WTC11 (cell line): ENCODE data around the gene SLC35G3. TPM values are rescaled to one million over a fixed set of nuclear protein-coding genes. Genes with fewer than 3 reads are reported as not detected.

Source experiments
- ATAC-seq: fragments of 200-7000 bp; cut with Tn5 transposase; 2 replicates; pipeline ENCODE4 v1.10.0; 2021; ENCODE audit warnings: mild to moderate bottlenecking, moderate library complexity
- CTCF ChIA-PET: fragments of 300-600 bp; sonication (Branson Sonifier 250); formaldehyde crosslinking; loops from one replicate; lab custom pipeline; 2021; ENCODE audit warnings: antibody characterized with exemption; lab: Charles Lee
- POLR2A ChIA-PET: fragments of 350-600 bp; sonication (Branson Sonifier 250); formaldehyde crosslinking; loops from one replicate; lab custom pipeline; 2021; ENCODE audit warnings: antibody characterized with exemption; lab: Charles Lee
- DNase-seq: peaks from one replicate; pipeline ENCODE4 v3.0.0; 2021; ENCODE audit warnings: low spot score
- H3K27ac Mint-ChIP-seq: 2 replicates; pipeline ENCODE4 v1.8.0; 2021; ENCODE audit warnings: mixed read lengths
- H3K27me3 Mint-ChIP-seq: 2 replicates; pipeline ENCODE4 v1.8.0; 2021; ENCODE audit warnings: low read depth, mild to moderate bottlenecking, moderate library complexity, mixed read lengths
- H3K36me3 Mint-ChIP-seq: 2 replicates; pipeline ENCODE4 v1.8.0; 2021; ENCODE audit warnings: mixed read lengths
- H3K4me1 Mint-ChIP-seq: 2 replicates; pipeline ENCODE4 v1.8.0; 2022; ENCODE audit warnings: mixed read lengths
- H3K4me3 Mint-ChIP-seq: 2 replicates; pipeline ENCODE4 v1.8.0; 2021; ENCODE audit warnings: mild to moderate bottlenecking, moderate library complexity, mixed read lengths
- H3K9me3 Mint-ChIP-seq: 2 replicates; pipeline ENCODE4 v1.8.0; 2021; ENCODE audit warnings: mixed read lengths
- ARID4B ChIP-seq: sonication (generic); formaldehyde crosslinking; IDR thresholded peaks from 2 replicates; pipeline ENCODE4 v1.8.0; 2023; ENCODE audit warnings: missing genetic modification reagents, mild to moderate bottlenecking, borderline replicate concordance
- FOXK1 ChIP-seq: sonication (generic); formaldehyde crosslinking; IDR thresholded peaks from 2 replicates; pipeline ENCODE4 v1.8.0; 2022; ENCODE audit warnings: mild to moderate bottlenecking, moderate library complexity, missing genetic modification reagents
- KAT7 ChIP-seq: sonication (generic); formaldehyde crosslinking; IDR thresholded peaks from 2 replicates; pipeline ENCODE4 v1.8.1; 2023; ENCODE audit warnings: missing genetic modification reagents, mild to moderate bottlenecking, borderline replicate concordance
- SMAD3 ChIP-seq: sonication (generic); formaldehyde crosslinking; IDR thresholded peaks from 2 replicates; pipeline ENCODE4 v1.8.0; 2022; ENCODE audit warnings: missing genetic modification reagents, mild to moderate bottlenecking, borderline replicate concordance
- TEAD4 ChIP-seq: sonication (generic); formaldehyde crosslinking; IDR thresholded peaks from 2 replicates; pipeline ENCODE4 v1.8.0; 2022; ENCODE audit warnings: mild to moderate bottlenecking, missing genetic modification reagents
- TP53 ChIP-seq: sonication (generic); formaldehyde crosslinking; IDR thresholded peaks from 2 replicates; pipeline ENCODE4 v1.8.1; 2023; ENCODE audit warnings: mild to moderate bottlenecking, missing genetic modification reagents
- ZNF219 ChIP-seq: sonication (generic); formaldehyde crosslinking; IDR thresholded peaks from 2 replicates; pipeline ENCODE4 v1.8.0; 2023; ENCODE audit warnings: missing genetic modification reagents, mild to moderate bottlenecking, borderline replicate concordance
- ZNF232 ChIP-seq: sonication (generic); formaldehyde crosslinking; IDR thresholded peaks from 2 replicates; pipeline ENCODE4 v1.8.0; 2022; ENCODE audit warnings: mild to moderate bottlenecking, missing genetic modification reagents
- ZNF396 ChIP-seq: fragments of 250-450 bp; sonication (Bioruptor Pico); IDR thresholded peaks from 2 replicates; pipeline ENCODE4 v1.8.0; 2021; ENCODE audit warnings: mild to moderate bottlenecking, moderate library complexity, borderline replicate concordance
- total RNA-seq: library from RNA; stranded (reverse); gene quantifications from 3 replicates; pipeline ENCODE4 v1.2.3, GENCODE V29; 2021
- TF ChIP-seq, protein P1 (sequence below): sonication (generic); formaldehyde crosslinking; IDR thresholded peaks from 2 replicates; pipeline ENCODE4 v1.8.1; 2023; ENCODE audit warnings: mild to moderate bottlenecking, missing genetic modification reagents, borderline replicate concordance
- TF ChIP-seq, protein P2 (sequence below): sonication (generic); formaldehyde crosslinking; IDR thresholded peaks from 2 replicates; pipeline ENCODE4 v1.8.1; 2023; ENCODE audit warnings: mild to moderate bottlenecking, missing genetic modification reagents
- TF ChIP-seq, protein P3 (sequence below): fragments of 250-450 bp; sonication (Bioruptor Pico); IDR thresholded peaks from 2 replicates; pipeline ENCODE4 v1.9.0; 2021; ENCODE audit warnings: moderate library complexity, mild to moderate bottlenecking, inconsistent platforms, borderline replicate concordance
- TF ChIP-seq, protein P4 (sequence below): fragments of 250-450 bp; sonication (Bioruptor Pico); IDR thresholded peaks from 2 replicates; pipeline ENCODE4 v1.8.0; 2021; ENCODE audit warnings: mild to moderate bottlenecking
- TF ChIP-seq, protein P5 (sequence below): sonication (generic); formaldehyde crosslinking; IDR thresholded peaks from 2 replicates; pipeline ENCODE4 v1.8.1; 2022; ENCODE audit warnings: mild to moderate bottlenecking, missing genetic modification reagents, moderate library complexity, borderline replicate concordance

Gene SLC35G3
- total RNA-seq, 1 experiment from 2014 or later: not detected

- TF ChIP-seq ARID4B (CRISPR knock-in tag) (no peak), SMAD3 (CRISPR knock-in tag) (no peak)
- TF ChIP-seq, protein P1, sequence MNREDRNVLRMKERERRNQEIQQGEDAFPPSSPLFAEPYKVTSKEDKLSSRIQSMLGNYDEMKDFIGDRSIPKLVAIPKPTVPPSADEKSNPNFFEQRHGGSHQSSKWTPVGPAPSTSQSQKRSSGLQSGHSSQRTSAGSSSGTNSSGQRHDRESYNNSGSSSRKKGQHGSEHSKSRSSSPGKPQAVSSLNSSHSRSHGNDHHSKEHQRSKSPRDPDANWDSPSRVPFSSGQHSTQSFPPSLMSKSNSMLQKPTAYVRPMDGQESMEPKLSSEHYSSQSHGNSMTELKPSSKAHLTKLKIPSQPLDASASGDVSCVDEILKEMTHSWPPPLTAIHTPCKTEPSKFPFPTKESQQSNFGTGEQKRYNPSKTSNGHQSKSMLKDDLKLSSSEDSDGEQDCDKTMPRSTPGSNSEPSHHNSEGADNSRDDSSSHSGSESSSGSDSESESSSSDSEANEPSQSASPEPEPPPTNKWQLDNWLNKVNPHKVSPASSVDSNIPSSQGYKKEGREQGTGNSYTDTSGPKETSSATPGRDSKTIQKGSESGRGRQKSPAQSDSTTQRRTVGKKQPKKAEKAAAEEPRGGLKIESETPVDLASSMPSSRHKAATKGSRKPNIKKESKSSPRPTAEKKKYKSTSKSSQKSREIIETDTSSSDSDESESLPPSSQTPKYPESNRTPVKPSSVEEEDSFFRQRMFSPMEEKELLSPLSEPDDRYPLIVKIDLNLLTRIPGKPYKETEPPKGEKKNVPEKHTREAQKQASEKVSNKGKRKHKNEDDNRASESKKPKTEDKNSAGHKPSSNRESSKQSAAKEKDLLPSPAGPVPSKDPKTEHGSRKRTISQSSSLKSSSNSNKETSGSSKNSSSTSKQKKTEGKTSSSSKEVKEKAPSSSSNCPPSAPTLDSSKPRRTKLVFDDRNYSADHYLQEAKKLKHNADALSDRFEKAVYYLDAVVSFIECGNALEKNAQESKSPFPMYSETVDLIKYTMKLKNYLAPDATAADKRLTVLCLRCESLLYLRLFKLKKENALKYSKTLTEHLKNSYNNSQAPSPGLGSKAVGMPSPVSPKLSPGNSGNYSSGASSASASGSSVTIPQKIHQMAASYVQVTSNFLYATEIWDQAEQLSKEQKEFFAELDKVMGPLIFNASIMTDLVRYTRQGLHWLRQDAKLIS (CRISPR knock-in tag): no peak
- TF ChIP-seq, protein P2, sequence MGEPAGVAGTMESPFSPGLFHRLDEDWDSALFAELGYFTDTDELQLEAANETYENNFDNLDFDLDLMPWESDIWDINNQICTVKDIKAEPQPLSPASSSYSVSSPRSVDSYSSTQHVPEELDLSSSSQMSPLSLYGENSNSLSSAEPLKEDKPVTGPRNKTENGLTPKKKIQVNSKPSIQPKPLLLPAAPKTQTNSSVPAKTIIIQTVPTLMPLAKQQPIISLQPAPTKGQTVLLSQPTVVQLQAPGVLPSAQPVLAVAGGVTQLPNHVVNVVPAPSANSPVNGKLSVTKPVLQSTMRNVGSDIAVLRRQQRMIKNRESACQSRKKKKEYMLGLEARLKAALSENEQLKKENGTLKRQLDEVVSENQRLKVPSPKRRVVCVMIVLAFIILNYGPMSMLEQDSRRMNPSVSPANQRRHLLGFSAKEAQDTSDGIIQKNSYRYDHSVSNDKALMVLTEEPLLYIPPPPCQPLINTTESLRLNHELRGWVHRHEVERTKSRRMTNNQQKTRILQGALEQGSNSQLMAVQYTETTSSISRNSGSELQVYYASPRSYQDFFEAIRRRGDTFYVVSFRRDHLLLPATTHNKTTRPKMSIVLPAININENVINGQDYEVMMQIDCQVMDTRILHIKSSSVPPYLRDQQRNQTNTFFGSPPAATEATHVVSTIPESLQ (CRISPR knock-in tag): no peak
Measured at GRCh38 chr17:35161281-35161761, 32.9 kb downstream of the SLC35G3 start (continued).

GRCh38 chr17:35160354-35161201 is 33.6 kb downstream of the SLC35G3 start:
- Mint-ChIP-seq H3K4me3 (no peak overlapping the region), H3K27ac (no peak overlapping the region), H3K4me1 (peaks cover 8% of the 10 kb centered on the region), H3K9me3 (peaks cover 4% of the 10 kb centered on the region; the same call in 1 of the 2 replicates), H3K27me3 (peaks cover 10% of the 10 kb centered on the region), H3K36me3 (no peaks in the 10 kb centered on the region)
- ATAC-seq (no peak), DNase-seq (no peak)
- ChIA-PET CTCF (no interaction called here), POLR2A (no interaction called here)
- TF ChIP-seq ZNF396 (CRISPR knock-in tag) (no peak), FOXK1 (no peak), ARID4B (CRISPR knock-in tag) (no peak), ZNF232 (CRISPR knock-in tag) (no peak), ZNF219 (CRISPR knock-in tag) (no peak), TEAD4 (no peak), TP53 (no peak), KAT7 (CRISPR knock-in tag) (no peak)
- TF ChIP-seq, protein P3, sequence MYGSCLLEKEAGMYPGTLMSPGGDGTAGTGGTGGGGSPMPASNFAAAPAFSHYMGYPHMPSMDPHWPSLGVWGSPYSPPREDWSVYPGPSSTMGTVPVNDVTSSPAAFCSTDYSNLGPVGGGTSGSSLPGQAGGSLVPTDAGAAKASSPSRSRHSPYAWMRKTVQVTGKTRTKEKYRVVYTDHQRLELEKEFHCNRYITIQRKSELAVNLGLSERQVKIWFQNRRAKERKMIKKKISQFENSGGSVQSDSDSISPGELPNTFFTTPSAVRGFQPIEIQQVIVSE (CRISPR knock-in tag): no peak
- TF ChIP-seq, protein P4, sequence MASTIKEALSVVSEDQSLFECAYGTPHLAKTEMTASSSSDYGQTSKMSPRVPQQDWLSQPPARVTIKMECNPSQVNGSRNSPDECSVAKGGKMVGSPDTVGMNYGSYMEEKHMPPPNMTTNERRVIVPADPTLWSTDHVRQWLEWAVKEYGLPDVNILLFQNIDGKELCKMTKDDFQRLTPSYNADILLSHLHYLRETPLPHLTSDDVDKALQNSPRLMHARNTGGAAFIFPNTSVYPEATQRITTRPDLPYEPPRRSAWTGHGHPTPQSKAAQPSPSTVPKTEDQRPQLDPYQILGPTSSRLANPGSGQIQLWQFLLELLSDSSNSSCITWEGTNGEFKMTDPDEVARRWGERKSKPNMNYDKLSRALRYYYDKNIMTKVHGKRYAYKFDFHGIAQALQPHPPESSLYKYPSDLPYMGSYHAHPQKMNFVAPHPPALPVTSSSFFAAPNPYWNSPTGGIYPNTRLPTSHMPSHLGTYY (CRISPR knock-in tag): no peak
- TF ChIP-seq, protein P5, sequence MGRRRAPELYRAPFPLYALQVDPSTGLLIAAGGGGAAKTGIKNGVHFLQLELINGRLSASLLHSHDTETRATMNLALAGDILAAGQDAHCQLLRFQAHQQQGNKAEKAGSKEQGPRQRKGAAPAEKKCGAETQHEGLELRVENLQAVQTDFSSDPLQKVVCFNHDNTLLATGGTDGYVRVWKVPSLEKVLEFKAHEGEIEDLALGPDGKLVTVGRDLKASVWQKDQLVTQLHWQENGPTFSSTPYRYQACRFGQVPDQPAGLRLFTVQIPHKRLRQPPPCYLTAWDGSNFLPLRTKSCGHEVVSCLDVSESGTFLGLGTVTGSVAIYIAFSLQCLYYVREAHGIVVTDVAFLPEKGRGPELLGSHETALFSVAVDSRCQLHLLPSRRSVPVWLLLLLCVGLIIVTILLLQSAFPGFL (CRISPR knock-in tag): no peak
